ENCODE data around the gene CCDC6. TPM values are rescaled to one million over a fixed set of nuclear protein-coding genes. Genes with fewer than 3 reads are reported as not detected.
A peak's percentile ranks its signal among the peaks of the same experiment; 100 is the strongest.

Gene CCDC6
- total RNA-seq, 2 experiments from 2014 or later: 9.5 to 25.4 TPM

DNA sequence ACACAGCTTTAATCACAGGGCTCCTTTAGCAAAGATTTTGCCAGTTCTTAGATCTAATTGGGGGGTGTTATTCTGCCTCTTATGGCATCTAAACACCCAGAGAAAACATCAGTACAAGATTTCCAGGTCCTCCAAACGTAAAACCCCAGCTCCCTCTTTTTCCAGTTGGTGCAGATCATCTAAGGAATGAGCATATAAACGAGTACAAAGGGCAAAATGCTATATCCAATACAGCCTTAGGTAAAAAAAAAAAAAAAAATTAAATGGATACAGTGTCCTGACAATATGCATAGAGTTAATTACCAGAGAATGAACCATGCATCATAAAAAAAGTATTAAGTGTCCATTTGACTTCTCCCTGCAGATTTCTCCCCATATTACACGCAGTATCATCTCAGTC lies 50.3 kb downstream of the CCDC6 start:
- intact Hi-C loops (cut with micrococcal nuclease; ENCODE audit: unreplicated experiment): no loop called here
- Histone ChIP-seq H3K79me2 (ENCODE audit: insufficient read depth, low read depth, low read length) (peaks cover 16% of the 10 kb centered on the region; the same call in 1 of the 2 replicates), H3K9me2 (ENCODE audit: insufficient read depth, low read length) (no peaks in the 10 kb centered on the region), H3K4me3 (ENCODE audit: low read depth, low read length, poor library complexity, severe bottlenecking) (no peak overlapping the region), H2AFZ (ENCODE audit: low read length) (no peak overlapping the region), H3K4me2 (ENCODE audit: low read length) (no peak overlapping the region), H3K9me3 (ENCODE audit: low read length) (no peaks in the 10 kb centered on the region), H3K4me1 (ENCODE audit: insufficient read depth, low read length, poor library complexity, severe bottlenecking) (peaks cover 10% of the 10 kb centered on the region), H3K36me3 (ENCODE audit: insufficient read depth, low read length) (peaks cover 21% of the 10 kb centered on the region), H4K20me1 (ENCODE audit: insufficient read depth, low read length) (peaks cover 11% of the 10 kb centered on the region; the same call in 1 of the 2 replicates), H3K27ac (ENCODE audit: low read depth, low read length, poor library complexity, severe bottlenecking) (no peak overlapping the region)
- no peak for DNase-seq (ENCODE audit: low spot score)
- ChIA-PET CTCF (ENCODE audit: unreplicated experiment) (no interaction called here), POLR2A (interaction anchor here (0.7 to 1.2 kb wide), 3 partner anchors 10 to 74 kb away, joined by 3 to 5 read pairs (median 4); no protein-coding TSS in a partner anchor)
- BruUV-seq (replicated peaks): no TSS peak
- no peak for TF ChIP-seq EZH2phosphoT487 (IDR thresholded peaks at IDR 0.05; ENCODE audit: borderline replicate concordance, low read depth, low read length)
- TF ChIP-seq, protein P1, sequence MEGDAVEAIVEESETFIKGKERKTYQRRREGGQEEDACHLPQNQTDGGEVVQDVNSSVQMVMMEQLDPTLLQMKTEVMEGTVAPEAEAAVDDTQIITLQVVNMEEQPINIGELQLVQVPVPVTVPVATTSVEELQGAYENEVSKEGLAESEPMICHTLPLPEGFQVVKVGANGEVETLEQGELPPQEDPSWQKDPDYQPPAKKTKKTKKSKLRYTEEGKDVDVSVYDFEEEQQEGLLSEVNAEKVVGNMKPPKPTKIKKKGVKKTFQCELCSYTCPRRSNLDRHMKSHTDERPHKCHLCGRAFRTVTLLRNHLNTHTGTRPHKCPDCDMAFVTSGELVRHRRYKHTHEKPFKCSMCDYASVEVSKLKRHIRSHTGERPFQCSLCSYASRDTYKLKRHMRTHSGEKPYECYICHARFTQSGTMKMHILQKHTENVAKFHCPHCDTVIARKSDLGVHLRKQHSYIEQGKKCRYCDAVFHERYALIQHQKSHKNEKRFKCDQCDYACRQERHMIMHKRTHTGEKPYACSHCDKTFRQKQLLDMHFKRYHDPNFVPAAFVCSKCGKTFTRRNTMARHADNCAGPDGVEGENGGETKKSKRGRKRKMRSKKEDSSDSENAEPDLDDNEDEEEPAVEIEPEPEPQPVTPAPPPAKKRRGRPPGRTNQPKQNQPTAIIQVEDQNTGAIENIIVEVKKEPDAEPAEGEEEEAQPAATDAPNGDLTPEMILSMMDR (conservative IDR thresholded peaks at IDR 0.05; ENCODE audit: low read length): no peak

DNA sequence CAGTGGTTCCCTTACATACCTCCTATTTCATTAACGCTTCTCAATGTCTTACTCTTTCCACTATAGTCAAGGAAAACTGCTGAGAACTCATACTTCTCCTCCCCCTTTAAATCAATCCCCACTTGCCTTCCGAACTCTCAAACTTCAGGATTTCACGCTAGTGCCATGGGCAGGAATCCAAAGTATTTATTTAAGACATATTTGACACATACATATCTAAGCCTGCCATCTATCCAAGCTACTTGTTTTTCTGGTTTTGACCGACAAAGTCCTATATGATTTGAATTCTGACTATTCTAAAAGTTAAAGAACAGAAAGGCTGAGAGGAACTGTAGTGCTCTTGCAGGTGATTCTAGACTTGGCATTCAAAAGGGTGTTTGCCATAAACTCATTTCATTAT lies 51.8 kb downstream of the CCDC6 start:
- TF ChIP-seq EZH2phosphoT487 (IDR thresholded peaks at IDR 0.05; ENCODE audit: borderline replicate concordance, low read depth, low read length): no peak
- TF ChIP-seq, protein P1 (conservative IDR thresholded peaks at IDR 0.05; ENCODE audit: low read length): no peak
- no peaks in the 10 kb centered on the region for H3K9me3 ChIP-seq (ENCODE audit: low read length)
- peaks cover 10% of the 10 kb centered on the region for H3K4me1 ChIP-seq (ENCODE audit: insufficient read depth, low read length, poor library complexity, severe bottlenecking)
- CTCF ChIA-PET (ENCODE audit: unreplicated experiment): interaction anchor here (2.5 kb wide), 1 partner anchor 10 kb away, joined by 7 read pairs; no protein-coding TSS in a partner anchor
- H3K9me2 ChIP-seq (ENCODE audit: insufficient read depth, low read length): no peaks in the 10 kb centered on the region
- peaks cover 31% of the 10 kb centered on the region for H3K36me3 ChIP-seq (ENCODE audit: insufficient read depth, low read length)
- BruUV-seq (replicated peaks): no TSS peak
- H3K79me2 ChIP-seq (ENCODE audit: insufficient read depth, low read depth, low read length): peaks cover 16% of the 10 kb centered on the region; the same call in 1 of the 2 replicates
- no peak for DNase-seq (ENCODE audit: low spot score)
- no peak overlapping the region for H2AFZ ChIP-seq (ENCODE audit: low read length)
- H3K27ac ChIP-seq (ENCODE audit: low read depth, low read length, poor library complexity, severe bottlenecking): no peak overlapping the region
- no peak overlapping the region for H3K4me2 ChIP-seq (ENCODE audit: low read length)
- POLR2A ChIA-PET: interaction anchor here (0.5 kb wide), 1 partner anchor 1463 kb away, joined by 3 read pairs; no protein-coding TSS in a partner anchor
- intact Hi-C loops (cut with micrococcal nuclease; ENCODE audit: unreplicated experiment): no loop called here
- H4K20me1 ChIP-seq (ENCODE audit: insufficient read depth, low read length): peaks cover 11% of the 10 kb centered on the region; the same call in 1 of the 2 replicates
- no peak overlapping the region for H3K4me3 ChIP-seq (ENCODE audit: low read depth, low read length, poor library complexity, severe bottlenecking)

DNA sequence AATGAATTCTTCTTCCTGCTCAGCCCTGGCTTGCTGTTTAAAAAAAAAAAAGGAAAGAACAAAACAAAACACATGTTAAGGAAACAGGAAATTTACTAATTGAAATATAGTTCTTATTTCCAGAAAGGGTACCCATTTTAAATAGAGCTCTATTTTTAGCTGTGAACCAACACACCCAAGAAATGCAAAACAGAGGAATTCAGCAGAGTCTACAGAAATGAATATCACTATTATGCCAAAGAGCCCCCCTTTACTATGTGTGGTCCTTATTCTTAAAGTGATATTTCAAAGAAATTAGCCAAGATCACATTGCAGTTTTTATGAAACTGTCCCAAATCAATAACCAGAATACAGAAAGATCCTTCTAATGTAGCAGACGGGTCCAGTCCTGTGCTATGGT lies 53.7 kb downstream of the CCDC6 start:
- no TSS peak for BruUV-seq (replicated peaks)
- intact Hi-C loops (cut with micrococcal nuclease; ENCODE audit: unreplicated experiment): no loop called here

More for the DNA sequence above, 53.7 kb downstream of the CCDC6 start:
- ChIA-PET POLR2A (interaction anchor here (0.5 to 2.0 kb wide), 11 partner anchors 8 to 565 kb away, joined by 3 to 6 read pairs (median 4); no protein-coding TSS in a partner anchor), CTCF (ENCODE audit: unreplicated experiment) (interaction anchor here (1.2 to 2.5 kb wide), 3 partner anchors 12 to 56 kb away, joined by 3 to 7 read pairs (median 4); no protein-coding TSS in a partner anchor)
- no peak overlapping the region for H3K27ac ChIP-seq (ENCODE audit: low read depth, low read length, poor library complexity, severe bottlenecking)
- peaks cover 10% of the 10 kb centered on the region for H3K4me1 ChIP-seq (ENCODE audit: insufficient read depth, low read length, poor library complexity, severe bottlenecking)
- TF ChIP-seq, protein P1 (conservative IDR thresholded peaks at IDR 0.05; ENCODE audit: low read length): no peak
- TF ChIP-seq EZH2phosphoT487 (IDR thresholded peaks at IDR 0.05; ENCODE audit: borderline replicate concordance, low read depth, low read length): no peak
- no peaks in the 10 kb centered on the region for H3K9me3 ChIP-seq (ENCODE audit: low read length)
- H3K4me3 ChIP-seq (ENCODE audit: low read depth, low read length, poor library complexity, severe bottlenecking): no peak overlapping the region
- H2AFZ ChIP-seq (ENCODE audit: low read length): no peak overlapping the region
- no peak for DNase-seq (ENCODE audit: low spot score)
- H3K9me2 ChIP-seq (ENCODE audit: insufficient read depth, low read length): no peaks in the 10 kb centered on the region
- H3K4me2 ChIP-seq (ENCODE audit: low read length): peak overlapping the region; percentile 15; the same call in 1 of the 2 replicates
- peaks cover 16% of the 10 kb centered on the region; the same call in 1 of the 2 replicates for H3K79me2 ChIP-seq (ENCODE audit: insufficient read depth, low read depth, low read length)
- peaks cover 47% of the 10 kb centered on the region for H3K36me3 ChIP-seq (ENCODE audit: insufficient read depth, low read length)
- H4K20me1 ChIP-seq (ENCODE audit: insufficient read depth, low read length): peaks cover 11% of the 10 kb centered on the region; the same call in 1 of the 2 replicates

All from OCI-LY7 (cell line).